ENCODE results near the gene RPS15.

- TF ChIP-seq CTCF (conservative IDR thresholded peaks at IDR 0.05 in 1 of 2, IDR thresholded peaks at IDR 0.05 in 1 of 2; ENCODE audit: extremely low read depth in 1 of 2, insufficient read depth in 1 of 2, low read depth in 1 of 2, low read length in 2 of 2), result no peak
- peak; percentile 74 for TF ChIP-seq EZH2 (IDR thresholded peaks at IDR 0.05; ENCODE audit: borderline replicate concordance, low read length)
These were observed 11.6 kb downstream of the RPS15 start, which contains the start of gene APC2 for GRCh38 chr19:1449467-1450442.
